ENCODE results near the gene CHP2.

CHP2 gene

DNA sequence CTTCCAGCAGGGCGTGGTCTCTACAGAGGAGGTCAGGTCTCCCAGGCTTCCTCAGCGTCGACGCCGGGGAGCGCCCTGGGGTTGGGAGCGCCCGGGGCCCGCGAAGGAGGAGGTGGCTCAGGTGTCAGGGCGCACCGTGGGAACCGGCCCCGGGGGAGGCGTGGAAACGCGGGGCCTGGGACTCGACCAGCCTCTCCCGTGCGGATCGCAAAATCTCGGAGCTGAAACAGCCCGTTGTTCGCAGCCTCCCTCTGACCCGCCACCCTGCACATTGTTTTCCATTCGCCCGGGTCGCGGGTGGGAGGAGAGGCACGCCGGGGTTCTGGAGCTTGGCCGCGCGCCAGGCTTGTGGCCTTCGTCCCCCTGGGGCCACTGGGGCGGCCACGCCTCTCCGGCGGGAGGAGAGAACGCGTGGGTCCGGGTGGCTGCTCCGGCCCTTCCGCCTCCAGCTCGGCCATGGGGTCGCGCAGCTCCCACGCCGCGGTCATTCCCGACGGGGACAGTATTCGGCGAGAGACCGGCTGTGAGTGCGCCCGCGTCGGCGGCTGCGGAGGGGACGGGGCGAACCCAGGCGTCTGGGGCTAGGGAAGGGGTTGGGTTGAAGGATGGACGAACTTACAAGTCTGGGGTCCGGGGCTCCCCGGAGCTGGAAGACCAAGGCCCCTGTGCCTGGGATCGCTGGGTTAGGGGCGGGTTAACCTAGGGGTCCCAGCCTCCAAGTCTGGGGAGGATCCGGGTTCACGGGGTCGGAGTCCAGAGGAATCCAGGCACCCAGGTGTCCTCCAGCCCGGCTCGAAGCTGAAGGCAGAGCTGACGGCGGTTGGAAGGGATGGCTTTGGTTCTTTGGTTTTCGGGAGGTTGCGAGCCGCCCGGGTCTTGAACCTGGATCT lies at the start of gene CHP2:
Gene CHP2 (plus strand): TSS at position 433 of the 890 bp plus-strand sequence. CDS start 24 bp downstream, at position 457.
- DNase-seq (ENCODE audit: low spot score): peak; percentile 38
- TF ChIP-seq, protein P1, sequence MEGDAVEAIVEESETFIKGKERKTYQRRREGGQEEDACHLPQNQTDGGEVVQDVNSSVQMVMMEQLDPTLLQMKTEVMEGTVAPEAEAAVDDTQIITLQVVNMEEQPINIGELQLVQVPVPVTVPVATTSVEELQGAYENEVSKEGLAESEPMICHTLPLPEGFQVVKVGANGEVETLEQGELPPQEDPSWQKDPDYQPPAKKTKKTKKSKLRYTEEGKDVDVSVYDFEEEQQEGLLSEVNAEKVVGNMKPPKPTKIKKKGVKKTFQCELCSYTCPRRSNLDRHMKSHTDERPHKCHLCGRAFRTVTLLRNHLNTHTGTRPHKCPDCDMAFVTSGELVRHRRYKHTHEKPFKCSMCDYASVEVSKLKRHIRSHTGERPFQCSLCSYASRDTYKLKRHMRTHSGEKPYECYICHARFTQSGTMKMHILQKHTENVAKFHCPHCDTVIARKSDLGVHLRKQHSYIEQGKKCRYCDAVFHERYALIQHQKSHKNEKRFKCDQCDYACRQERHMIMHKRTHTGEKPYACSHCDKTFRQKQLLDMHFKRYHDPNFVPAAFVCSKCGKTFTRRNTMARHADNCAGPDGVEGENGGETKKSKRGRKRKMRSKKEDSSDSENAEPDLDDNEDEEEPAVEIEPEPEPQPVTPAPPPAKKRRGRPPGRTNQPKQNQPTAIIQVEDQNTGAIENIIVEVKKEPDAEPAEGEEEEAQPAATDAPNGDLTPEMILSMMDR (IDR thresholded peaks at IDR 0.05; ENCODE audit: extremely low read depth, missing control alignments): no peak

DNA sequence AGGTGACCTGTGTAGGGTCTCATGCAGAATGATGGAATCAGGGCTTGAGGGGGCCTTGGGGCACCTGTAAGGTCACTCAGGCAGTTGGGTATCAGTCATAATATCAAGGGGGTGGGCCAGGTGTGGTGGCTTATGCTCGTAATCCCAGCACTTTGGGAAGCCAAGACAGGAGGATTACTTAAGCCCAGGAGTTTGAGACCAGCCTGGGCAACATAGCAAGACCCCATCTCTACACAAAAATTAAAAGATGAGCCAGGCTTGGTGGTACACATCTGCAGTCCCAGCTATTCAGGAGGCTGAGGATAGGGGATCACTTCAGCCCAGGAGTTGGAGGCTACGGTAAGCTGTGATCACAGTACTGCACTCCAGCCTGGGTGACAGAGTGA lies 49.3 kb upstream of the CHP2 start:
- TF ChIP-seq, protein P1 (IDR thresholded peaks at IDR 0.05; ENCODE audit: extremely low read depth, missing control alignments): no peak
- no peak for DNase-seq (ENCODE audit: low spot score)

DNA sequence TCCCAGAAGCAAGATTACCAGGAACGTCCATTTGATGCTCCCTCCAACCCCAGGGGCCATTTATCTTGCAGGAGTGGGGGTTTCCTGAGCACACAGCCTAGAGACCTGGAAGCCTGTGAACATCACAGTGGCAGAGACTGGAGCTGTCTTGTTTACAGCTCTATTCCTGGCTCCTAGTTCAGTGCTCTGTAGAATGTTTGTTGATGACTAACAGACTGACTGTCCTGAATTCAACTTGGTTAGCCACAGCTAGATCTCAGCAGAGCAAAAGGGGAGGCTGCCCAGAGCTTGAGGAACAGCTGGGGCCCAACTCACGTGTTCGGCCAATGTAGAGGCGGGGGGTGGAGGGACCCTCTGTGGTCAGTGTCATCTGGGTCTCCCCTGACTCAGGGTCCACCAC lies 48.4 kb upstream of the CHP2 start:
- TF ChIP-seq, protein P1 (IDR thresholded peaks at IDR 0.05; ENCODE audit: extremely low read depth, missing control alignments): no peak
- DNase-seq (ENCODE audit: low spot score): no peak

DNA sequence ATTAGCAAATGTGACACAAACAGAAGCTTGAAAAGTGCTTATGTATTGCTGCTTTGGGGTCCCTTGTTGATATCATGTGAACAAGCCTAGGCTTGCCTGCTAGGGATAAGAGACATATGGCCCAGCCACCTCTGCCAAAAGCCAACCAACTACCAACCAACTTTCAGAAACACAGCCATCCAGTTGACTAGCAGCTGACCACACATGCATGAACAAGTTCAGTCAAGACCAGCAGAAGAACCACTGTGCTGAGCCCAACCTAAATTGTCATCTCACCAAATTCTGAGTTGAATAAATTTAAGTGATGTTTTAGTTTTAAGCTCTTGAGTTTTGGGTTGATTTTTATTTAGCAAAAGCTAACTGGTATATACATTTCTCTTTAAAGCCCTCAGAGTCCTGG lies 45.3 kb upstream of the CHP2 start:
- TF ChIP-seq, protein P1 (IDR thresholded peaks at IDR 0.05; ENCODE audit: extremely low read depth, missing control alignments): no peak
- DNase-seq (ENCODE audit: low spot score): no peak

DNA sequence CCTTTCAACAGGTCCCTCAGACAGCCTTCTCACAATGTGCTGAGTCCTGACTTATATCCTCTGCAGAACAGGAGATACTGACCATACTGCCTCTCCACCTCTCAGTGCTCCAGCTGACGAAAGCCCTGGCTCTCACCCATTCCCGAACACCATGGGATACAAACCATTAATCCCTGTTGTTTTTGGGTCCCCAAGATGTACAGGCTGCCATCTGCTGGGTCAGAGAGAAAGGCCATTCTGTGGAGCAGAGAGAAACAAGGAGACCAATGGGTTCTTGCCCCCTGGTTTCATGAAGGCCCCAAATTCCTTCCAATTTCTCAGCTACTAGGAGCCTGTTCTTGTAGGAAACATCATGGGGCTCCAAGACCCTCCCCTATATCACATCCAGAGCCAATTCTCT lies 44.8 kb upstream of the CHP2 start:
- TF ChIP-seq, protein P1 (IDR thresholded peaks at IDR 0.05; ENCODE audit: extremely low read depth, missing control alignments): no peak
- DNase-seq (ENCODE audit: low spot score): no peak

DNA sequence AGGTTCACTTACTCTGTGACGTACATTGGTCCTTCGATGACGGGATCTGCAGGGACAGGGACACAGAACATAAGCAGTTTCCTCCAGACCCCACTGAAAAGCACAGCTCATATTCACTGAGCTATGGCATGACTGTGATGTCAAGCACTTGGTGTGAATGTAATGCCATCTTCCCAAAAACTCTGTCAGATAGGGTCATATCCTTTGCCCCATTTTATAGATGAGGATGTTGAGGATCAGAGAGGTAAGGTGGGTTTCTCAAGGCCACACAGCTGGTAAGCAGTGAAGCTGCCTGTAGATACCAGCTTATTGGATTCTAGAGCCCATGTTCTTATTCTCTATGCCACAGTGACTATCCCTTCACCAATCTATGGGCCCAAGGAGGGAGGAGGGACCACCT lies 44.3 kb upstream of the CHP2 start:
- TF ChIP-seq, protein P1 (IDR thresholded peaks at IDR 0.05; ENCODE audit: extremely low read depth, missing control alignments): no peak
- no peak for DNase-seq (ENCODE audit: low spot score)

DNA sequence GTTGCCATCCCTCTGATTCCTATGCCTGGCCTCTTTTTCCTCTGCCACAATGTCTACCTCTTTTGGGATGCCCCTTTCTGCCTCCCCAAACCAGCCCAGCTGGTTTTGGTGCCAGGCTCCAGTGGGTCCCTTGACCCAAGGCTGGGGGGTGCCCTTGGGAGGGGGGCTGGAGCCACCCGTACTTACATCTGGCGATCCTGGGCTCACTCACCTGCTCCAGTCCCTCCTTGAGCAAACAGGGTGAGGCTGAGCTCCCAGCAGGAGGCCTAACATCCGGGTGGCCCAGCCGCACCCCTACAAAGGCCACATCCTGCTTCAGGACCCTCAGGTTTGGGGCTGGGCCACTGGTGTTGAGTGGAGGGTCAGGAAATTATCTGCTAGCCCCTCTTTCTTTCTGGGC lies 43.0 kb upstream of the CHP2 start:
- TF ChIP-seq, protein P1 (IDR thresholded peaks at IDR 0.05; ENCODE audit: extremely low read depth, missing control alignments): no peak
- no peak for DNase-seq (ENCODE audit: low spot score)

Measured in GM20000 (cell line).